Stimulated activated CD8-positive, alpha-beta memory T cell treated with anti-CD3 and anti-CD28 coated beads, Interleukin-15, amount 100 ng/mL, for 4 hours (primary cell): ENCODE results near the gene THSD7B.

Source experiments
- DNase-seq, 2 donors: peaks; one replicate each; pipeline ENCODE4 v3.0.0-alpha.2; 2020; ENCODE audit warnings: low read depth in 2 of 2

Gene THSD7B

DNA sequence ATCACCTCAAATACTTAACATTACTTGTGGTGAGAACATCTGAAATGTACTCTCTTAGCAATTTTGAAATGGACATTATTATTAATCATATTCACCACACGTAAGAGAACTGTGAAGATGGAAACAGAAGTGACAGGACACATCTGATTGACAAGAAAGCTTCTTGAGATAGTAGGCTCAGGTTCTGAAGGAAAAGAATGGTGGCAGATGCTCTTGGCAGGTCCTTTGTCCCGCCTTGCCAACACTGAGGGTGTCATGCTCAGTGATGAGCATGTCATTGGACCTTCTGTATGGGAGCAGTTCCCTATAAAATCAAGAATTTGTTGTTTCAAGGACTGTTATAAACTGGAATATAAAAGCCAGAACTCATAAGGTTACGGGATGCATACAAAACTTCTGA, 428.1 kb downstream of the THSD7B start:
- no peak for DNase-seq

DNA sequence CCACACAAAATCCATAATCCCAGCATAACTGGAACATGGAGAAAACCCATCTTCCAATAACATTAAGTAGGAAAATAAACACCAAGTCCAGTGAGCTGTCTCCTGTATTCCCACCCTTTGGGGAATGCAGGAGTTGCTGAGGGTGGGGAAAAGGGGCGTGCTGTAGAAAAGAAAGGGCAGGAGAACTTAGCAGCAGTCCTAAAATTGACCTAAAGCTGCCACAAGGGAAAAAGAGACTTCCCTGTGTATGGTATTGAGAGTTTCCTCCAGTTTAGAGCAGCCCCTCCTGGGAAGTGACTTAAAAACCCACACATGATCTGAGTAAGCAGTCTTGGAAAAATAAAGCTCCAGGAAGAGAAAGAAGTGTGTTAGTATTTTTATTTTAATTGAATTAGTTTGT, 428.8 kb downstream of the THSD7B start:
- no peak for DNase-seq

- DNase-seq = no peak
Observed at GRCh38 chr2:137199751-137200150, 434.4 kb downstream of the THSD7B start.

DNA sequence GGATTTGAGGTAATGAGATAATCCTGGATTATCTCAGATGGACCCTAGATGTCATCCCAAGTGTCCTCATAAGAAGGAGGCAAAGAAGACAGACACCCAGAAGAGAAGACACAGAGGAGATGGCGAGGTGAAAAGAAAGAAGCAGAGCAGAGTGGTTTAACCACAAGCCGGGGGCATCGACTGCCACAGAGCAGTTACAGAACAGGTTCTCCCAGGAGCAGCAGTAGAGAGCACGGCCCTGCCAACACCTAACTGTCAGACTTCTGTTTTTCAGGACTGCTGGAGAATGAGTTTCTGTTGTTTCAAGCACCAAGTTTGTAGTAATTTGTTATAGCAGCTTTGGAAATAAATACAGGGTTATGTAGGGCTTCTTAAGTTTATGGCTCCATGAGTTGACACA, 437.0 kb downstream of the THSD7B start:
- DNase-seq = no peak

DNA sequence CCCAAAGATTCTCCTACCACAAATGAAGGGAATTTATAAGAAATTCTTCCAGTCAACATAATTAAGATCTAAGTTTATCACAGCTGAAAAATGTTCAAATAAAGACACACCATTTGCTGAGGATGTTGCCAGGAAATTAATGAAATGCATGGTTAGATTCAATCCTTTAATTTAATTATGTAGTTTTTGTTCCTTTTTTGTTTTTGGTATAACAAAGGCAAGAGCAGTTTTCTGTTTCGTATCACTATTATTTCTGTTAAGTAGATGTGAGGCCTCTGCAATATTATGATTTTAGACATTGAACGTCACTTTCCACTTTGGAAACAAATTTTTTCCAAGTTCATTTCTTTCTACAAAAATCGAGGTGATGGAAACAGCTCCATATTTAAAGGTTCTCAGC, 440.0 kb downstream of the THSD7B start:
- no peak for DNase-seq

DNA sequence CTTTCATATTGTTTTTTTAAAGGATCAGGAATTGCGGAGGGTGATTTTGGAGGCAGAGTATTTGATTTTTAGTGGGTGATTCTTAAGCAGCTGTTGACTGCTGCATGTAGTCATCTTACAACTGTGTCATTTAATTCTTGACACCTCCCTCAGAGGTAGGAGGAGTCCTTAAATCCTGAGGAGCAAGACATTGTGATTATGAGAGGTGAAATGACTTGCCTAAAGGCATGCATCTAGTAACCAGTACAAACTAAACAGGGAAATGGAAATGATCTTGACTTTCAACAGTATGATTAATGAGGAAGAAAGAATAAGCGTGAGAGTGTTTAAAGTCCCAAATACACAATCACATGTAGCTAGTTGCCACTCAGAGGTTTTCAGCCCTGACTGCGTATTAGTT, 440.7 kb downstream of the THSD7B start:
- DNase-seq = no peak

- no peak for DNase-seq
Observed at GRCh38 chr2:137207030-137207429, 441.7 kb downstream of the THSD7B start.

- no peak for DNase-seq
Observed at GRCh38 chr2:137208431-137208891, 443.1 kb downstream of the THSD7B start.

- no peak for DNase-seq
Observed at GRCh38 chr2:137210039-137210438, 444.7 kb downstream of the THSD7B start.

- DNase-seq = no peak
Observed at GRCh38 chr2:137211761-137212160, 446.4 kb downstream of the THSD7B start.

DNA sequence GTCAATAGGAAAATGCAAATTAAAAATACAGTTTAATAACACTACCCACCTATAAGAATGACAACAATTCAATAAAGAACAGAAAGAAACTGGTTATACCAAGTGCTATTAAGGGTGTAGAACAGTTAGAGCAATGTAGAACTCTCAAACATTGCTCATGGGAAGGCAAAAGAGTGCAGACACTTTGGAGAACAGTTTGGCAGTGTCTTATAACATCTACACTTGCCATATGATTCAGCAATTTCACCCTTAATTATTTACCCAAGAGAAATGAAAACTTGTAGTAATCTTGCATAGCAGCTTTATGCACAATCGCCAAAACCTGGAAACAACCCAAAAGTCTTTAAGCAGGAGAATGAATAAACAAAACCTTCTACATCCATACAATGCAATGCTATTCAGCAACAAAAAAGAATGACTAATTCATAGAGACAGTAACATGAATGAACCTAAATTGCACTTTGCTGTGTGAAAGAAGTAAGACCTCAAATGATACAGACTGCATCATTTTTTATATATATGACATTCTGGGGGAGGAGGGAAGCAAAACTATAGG, 455.2 kb downstream of the THSD7B start:
- no peak for DNase-seq

DNA sequence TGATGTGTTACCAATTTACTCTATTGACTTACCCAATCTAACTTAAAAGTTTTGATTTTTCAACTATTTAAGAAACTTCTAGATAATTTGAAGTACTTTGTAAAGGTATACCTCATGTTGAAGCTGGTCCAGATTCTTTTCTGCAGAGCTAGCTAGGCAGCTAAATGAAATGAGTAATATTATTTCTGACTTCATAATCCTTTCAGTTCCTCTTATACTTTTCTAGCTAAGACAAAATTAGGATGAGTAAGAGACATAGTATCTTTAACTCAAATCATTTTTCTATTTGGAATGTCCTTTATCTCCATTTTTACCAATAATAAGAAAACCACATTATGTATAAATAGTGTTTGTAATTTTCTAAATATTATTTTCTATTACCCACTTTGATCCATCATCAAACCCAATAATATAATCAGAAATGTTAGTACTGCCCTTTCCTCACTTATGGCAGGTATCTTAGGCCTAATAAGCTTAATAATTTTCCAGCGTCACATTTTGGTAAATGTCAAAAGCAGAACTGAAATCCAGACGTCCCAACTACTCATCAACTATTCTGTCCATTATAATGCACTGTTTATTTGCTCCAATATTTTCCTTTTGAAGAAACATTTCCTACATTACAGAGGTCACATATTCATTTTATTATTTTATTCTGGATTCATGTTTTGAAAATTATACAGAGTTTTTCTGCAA, 456.6 kb downstream of the THSD7B start:
- DNase-seq = no peak

GRCh38 chr2:137223722-137224121, 458.4 kb downstream of the THSD7B start:
- DNase-seq = no peak

DNA sequence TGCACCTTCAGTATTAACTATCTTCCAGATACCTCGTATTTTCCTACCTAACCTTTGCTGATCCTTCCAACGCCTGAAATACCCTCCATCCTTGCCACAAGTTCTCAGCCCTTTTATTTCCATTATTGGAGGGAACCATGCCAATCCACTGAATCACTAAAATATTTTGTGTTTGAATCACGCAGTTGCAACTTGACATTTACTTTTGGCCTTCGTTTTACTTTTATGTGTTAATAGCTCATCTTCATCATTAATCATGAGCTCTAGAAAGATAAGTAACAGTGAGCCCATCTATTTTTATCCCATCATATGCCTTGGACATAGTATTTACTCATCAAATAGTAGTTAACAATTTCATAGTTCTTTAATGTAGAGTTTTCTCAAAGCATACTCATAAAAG, 463.2 kb downstream of the THSD7B start:
- DNase-seq = no peak

DNA sequence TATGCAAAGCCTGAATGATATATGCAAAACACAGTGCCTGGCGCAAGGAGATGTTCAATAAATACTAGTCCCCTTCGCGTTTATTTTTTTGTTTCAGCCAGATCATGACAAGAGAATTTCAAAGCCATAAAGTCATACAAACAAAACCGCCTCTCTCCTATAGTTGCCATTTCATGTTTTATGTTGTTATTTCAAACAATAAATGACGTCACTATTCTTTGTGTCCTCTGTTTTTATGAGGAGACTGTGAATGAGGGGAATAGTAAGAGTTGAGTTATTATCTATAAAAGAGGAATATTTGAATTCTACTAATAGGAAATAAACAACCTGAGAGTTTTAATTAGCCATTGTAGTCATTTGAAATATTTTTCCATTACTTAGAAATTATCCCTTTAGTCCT, 464.5 kb downstream of the THSD7B start:
- DNase-seq = no peak

- no peak for DNase-seq
Observed at GRCh38 chr2:137231628-137232027, 466.3 kb downstream of the THSD7B start.

DNA sequence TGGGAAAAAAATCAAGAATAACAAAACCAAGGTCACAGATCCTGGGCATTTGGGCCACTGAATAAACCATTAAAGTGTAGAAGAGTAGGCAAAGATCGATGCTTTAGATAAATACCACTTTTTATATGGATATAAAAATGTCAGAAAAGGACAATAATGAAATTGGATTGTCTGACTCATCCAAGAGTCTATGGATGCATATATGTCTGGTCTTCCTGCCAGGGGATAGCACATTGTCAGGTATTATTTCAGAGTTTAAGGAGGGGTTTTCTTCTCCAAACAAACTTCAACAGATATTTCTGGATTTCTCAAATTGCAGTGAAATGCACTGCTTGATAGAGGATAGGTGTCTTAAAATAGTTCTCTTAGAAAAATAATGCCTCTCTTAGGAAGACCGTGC, 466.7 kb downstream of the THSD7B start:
- no peak for DNase-seq

- no peak for DNase-seq
Observed at GRCh38 chr2:137233091-137233490, 467.7 kb downstream of the THSD7B start.

DNA sequence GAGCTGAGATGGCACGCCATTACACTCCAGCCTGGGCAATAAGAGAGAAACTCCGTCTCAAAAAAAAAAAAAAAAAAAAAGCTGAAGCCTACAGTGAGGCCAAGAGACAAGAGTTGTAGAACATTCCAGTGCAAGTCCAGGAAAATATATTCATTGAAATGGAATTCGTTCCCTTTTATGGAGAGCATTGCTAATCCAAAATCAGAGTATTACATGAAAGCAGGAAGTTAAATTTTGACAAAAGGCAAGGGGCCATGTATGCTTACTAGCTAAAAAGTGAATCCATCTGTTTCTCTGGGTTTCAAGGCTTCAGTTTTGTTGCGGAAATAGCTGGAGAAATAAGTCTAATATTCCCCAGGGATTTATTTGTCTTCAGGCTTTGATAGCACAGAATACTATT, 471.7 kb downstream of the THSD7B start:
- no peak for DNase-seq

DNA sequence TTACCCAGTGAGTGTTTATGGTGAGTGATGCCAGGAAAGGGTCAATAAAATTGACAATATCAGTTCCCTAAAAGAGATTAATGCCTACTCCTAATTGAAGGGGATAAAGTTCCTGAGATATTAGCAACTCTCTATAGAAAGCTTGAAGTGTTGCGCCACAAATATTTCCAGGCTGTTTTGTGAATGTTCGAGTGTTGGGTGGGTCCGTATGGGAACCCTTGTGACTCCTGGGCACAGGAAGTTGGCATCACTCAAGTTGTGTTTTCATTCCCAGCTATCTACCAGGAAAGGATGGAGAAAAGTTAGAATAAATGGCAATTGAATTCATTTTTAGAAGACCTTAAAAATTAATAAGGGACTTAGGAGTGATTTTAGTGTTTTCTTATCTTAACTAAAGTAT, 472.7 kb downstream of the THSD7B start:
- DNase-seq = no peak

DNA sequence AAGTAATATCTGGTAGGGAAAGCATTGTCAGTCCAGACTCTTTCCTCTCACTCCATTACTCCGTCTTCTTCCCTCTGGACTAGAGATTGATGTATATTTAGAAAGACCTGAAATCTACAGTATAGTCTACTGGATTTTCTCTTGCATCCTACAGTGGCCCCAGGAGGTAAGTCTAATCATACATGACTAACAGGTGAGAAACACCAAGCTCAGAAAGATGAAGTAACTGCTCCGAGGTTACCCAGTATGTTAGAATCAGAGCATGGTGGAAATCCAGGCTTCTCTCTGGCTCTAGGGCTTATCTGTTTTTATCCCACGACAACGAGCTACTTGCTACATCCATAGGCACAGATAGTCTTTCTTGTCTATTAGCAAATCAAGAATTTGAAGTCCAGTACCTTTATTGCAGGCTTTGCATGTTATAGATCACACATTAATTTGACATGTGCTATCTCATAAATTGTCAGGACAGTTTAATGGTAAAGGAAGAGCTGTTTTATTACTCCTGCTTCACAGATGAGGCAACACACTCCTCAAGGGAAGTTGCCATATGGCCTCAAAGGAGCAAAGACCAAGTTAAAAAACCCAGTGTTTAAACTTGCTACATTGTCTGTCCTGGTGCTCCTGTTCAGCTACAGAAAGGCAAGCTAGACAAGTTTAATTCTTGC, 484.3 kb downstream of the THSD7B start:
- no peak for DNase-seq

GRCh38 chr2:137250401-137250800, 485.1 kb downstream of the THSD7B start:
- DNase-seq = no peak

GRCh38 chr2:137251045-137251444, 485.7 kb downstream of the THSD7B start:
- DNase-seq = no peak
